Right ventricle myocardium superior (tissue), 1 donor: ENCODE data around the gene ZMYM1. TPM values are rescaled to one million over a fixed set of nuclear protein-coding genes. Genes with fewer than 3 reads are reported as not detected.
"Not testable (repeated sequence)": the region's sequence is repeated elsewhere in the genome, so short reads cannot be mapped to it uniquely, and the experiment has no call there.

Experiments used
- ATAC-seq: fragments of 200-7000 bp; cut with Tn5 transposase; one replicate; pipeline ENCODE4 v1.9.1; 2020; ENCODE audit warnings: mild to moderate bottlenecking; ENCODE audit not compliant: poor library complexity
- DNase-seq: peaks from one replicate; pipeline ENCODE4 v3.0.0-alpha.2; 2020
- intact Hi-C: fragments of 100-400 bp; cut with DNase I; formaldehyde crosslinking; loops from one replicate; pipeline ENCODE4 v1.11.2; 2022
- total RNA-seq: library from RNA; stranded (reverse); fragmentation: NEBNext Ultra II Directional; extraction: Animal tissue kit (Norgen Biotek cat#: 25700); gene quantifications from one replicate; pipeline ENCODE4 v1.2.1, GENCODE V29; 2021
- donor health status: DM: no; HTN: yes; CAD: no; lungs with severe emphysema.

ZMYM1 gene
- total RNA-seq, 1 donor from 2014 or later = 5.4 TPM

- no peak for DNase-seq
- ATAC-seq = no peak
- intact Hi-C loops = no loop called here
Observed at GRCh38 chr1:35143737-35144508, 64.7 kb downstream of the ZMYM1 start.

GRCh38 chr1:35145892-35146549 lies 66.8 kb downstream of the ZMYM1 start:
- intact Hi-C loops = not testable (repeated sequence)

GRCh38 chr1:35151220-35151619 lies 72.0 kb downstream of the ZMYM1 start:
- no peak for ATAC-seq
- intact Hi-C loops = no loop called here
- no peak for DNase-seq

More at GRCh38 chr1:35145892-35146549, 66.8 kb downstream of the ZMYM1 start:
- not testable (repeated sequence) for DNase-seq, ATAC-seq

- DNase-seq = no peak
- intact Hi-C loops = no loop called here
- ATAC-seq = no peak
Observed at GRCh38 chr1:35164893-35165292, 85.7 kb downstream of the ZMYM1 start.

Other genes starting within 250 kb of the ZMYM1 start
- 35.9 TPM for gene SMIM12, start 219.6 kb upstream of the ZMYM1 start, total RNA-seq
- 0.08 TPM for gene DLGAP3, start 149.7 kb upstream of the ZMYM1 start, total RNA-seq
- 9.0 TPM for gene TMEM35B, start 94.0 kb upstream of the ZMYM1 start, total RNA-seq
- 12.3 TPM for gene ZMYM6, start 47.4 kb upstream of the ZMYM1 start, total RNA-seq
- gene SFPQ, start 113.8 kb downstream of the ZMYM1 start, total RNA-seq = 78.1 TPM
- gene ZMYM4, start 189.3 kb downstream of the ZMYM1 start, total RNA-seq = 31.2 TPM